Body of pancreas (tissue), 4 donors: ENCODE results near the gene PABPN1L.

Experiments used
- CTCF ChIP-seq, 7 experiments: fragments of 450-650 bp in 4 of 7; fragments of 200-600 bp in 3 of 7; sonication (generic) in 3 of 7; IDR thresholded peaks; one replicate each; pipeline ENCODE4 v1.5.1; 2016 to 2019; ENCODE audit warnings: antibody characterized with exemption in 7 of 7
- POLR2A ChIP-seq, 3 donors: fragments of 450-650 bp; IDR thresholded peaks; one replicate each; pipeline ENCODE4 v1.6.1; 2016; ENCODE audit warnings: antibody characterized with exemption in 3 of 3, mild to moderate bottlenecking in 2 of 3

- TF ChIP-seq CTCF (IDR thresholded peaks at IDR 0.05) (no peak), POLR2A (IDR thresholded peaks at IDR 0.05) (no peak)
These were observed 28.3 kb upstream of the PABPN1L start for GRCh38 chr16:88894681-88895300.
